K562 (cell line): ENCODE results near the gene BLCAP. TPM values are rescaled to one million over a fixed set of nuclear protein-coding genes. Genes with fewer than 3 reads are reported as not detected.

Experiments
- CSDE1 ChIP-seq, 2 experiments: fragments of 450-650 bp; IDR thresholded peaks; 2 replicates each; pipeline ENCODE4 v1.6.1; 2016; ENCODE audit warnings: mild to moderate bottlenecking in 1 of 2
- HMG20A ChIP-seq: fragments of 450-650 bp; formaldehyde crosslinking; conservative IDR thresholded peaks from 2 replicates; pipeline ENCODE4 v1.4.0; 2020; ENCODE audit warnings: mild to moderate bottlenecking, mixed read lengths
- ILF3 ChIP-seq: fragments of 450-650 bp; IDR thresholded peaks from 2 replicates; pipeline ENCODE4 v1.6.1; 2018; ENCODE audit warnings: antibody characterized with exemption, mild to moderate bottlenecking, moderate library complexity, borderline replicate concordance
- KLF6 ChIP-seq: fragments of 250-450 bp; sonication (Bioruptor Pico); IDR thresholded peaks from 2 replicates; pipeline ENCODE4 v1.4.0; 2020; ENCODE audit warnings: mild to moderate bottlenecking, moderate library complexity, borderline replicate concordance
- NEUROD1 ChIP-seq: fragments of 150-350 bp; IDR thresholded peaks from 2 replicates; pipeline ENCODE4 v1.6.1; 2014; ENCODE audit warnings: borderline replicate concordance, low read length, low read depth; ENCODE audit not compliant: partially characterized antibody
- SMAD1 ChIP-seq: fragments of 150-350 bp; IDR thresholded peaks from 2 replicates; pipeline ENCODE4 v1.6.1; 2014; ENCODE audit warnings: low read length, low read depth; ENCODE audit not compliant: partially characterized antibody
- STAT5B ChIP-seq: fragments of 250-450 bp; sonication (Bioruptor Pico); IDR thresholded peaks from 2 replicates; pipeline ENCODE4 v1.8.0; 2021; ENCODE audit warnings: mild to moderate bottlenecking, inconsistent platforms
- ZNF165 ChIP-seq: fragments of 250-450 bp; sonication (Bioruptor Pico); IDR thresholded peaks from 2 replicates; pipeline ENCODE4 v1.4.0; 2020; ENCODE audit warnings: borderline replicate concordance
- ZNF586 ChIP-seq: fragments of 450-650 bp; formaldehyde crosslinking; conservative IDR thresholded peaks from 2 replicates; pipeline ENCODE4 v1.4.0; 2020; ENCODE audit warnings: mild to moderate bottlenecking, moderate library complexity
- ZNF75A ChIP-seq: fragments of 450-650 bp; formaldehyde crosslinking; IDR thresholded peaks from 2 replicates; pipeline ENCODE4 v1.4.0; 2020; ENCODE audit warnings: mild to moderate bottlenecking
- polyA plus RNA-seq, 8 experiments: library from polyadenylated mRNA; depleted of rRNA in 4 of 8; stranded (reverse) in 5 of 8; unstranded in 3 of 8; fragments of >200 nt; fragmentation: Nextera tagmentation in 2 of 8; fragmentation: Illumina TruSeq in 1 of 8; extraction: Ambion mirVana in 2 of 8; extraction: Trizol in 1 of 8; gene quantifications; 2 replicates each; pipeline versions ENCODE4 v1.2.1 to v1.2.3, GENCODE V29; 2011 to 2014; ENCODE audit warnings: inconsistent platforms in 1 of 8, missing spikeins in 1 of 8
- total RNA-seq, 7 experiments: library from RNA; depleted of rRNA in 6 of 7; stranded (reverse); fragments of >200 nt in 6 of 7; fragmentation: Illumina TruSeq in 2 of 7; extraction: Trizol in 2 of 7; gene quantifications; 2 replicates each; pipeline versions ENCODE4 v1.2.1 to v1.2.3, GENCODE V29; 2011 to 2021; ENCODE audit warnings: low replicate concordance in 1 of 7
- TF ChIP-seq, protein P1 (sequence below): sonication (generic); formaldehyde crosslinking; IDR thresholded peaks from 2 replicates; pipeline ENCODE4 v1.8.1; 2023; ENCODE audit warnings: mild to moderate bottlenecking, missing genetic modification reagents
- TF ChIP-seq, protein P2 (sequence below): fragments of 450-650 bp; IDR thresholded peaks from 2 replicates; pipeline ENCODE4 v1.6.1; 2016; ENCODE audit warnings: low read depth, mild to moderate bottlenecking, moderate library complexity
- TF ChIP-seq, protein P3 (sequence below): fragments of 200-600 bp; sonication (generic); IDR thresholded peaks from one replicate; pipeline ENCODE4 v1.6.1; 2012; ENCODE audit warnings: mild to moderate bottlenecking, low read depth, low read length, inconsistent platforms

Gene BLCAP
- total and polyA plus RNA-seq, 9 of the 15 experiments (the other 6 are each of a cell fraction or from before 2014, with no cell fraction given) = 16.9 to 41.5 (median 27.6) TPM

DNA sequence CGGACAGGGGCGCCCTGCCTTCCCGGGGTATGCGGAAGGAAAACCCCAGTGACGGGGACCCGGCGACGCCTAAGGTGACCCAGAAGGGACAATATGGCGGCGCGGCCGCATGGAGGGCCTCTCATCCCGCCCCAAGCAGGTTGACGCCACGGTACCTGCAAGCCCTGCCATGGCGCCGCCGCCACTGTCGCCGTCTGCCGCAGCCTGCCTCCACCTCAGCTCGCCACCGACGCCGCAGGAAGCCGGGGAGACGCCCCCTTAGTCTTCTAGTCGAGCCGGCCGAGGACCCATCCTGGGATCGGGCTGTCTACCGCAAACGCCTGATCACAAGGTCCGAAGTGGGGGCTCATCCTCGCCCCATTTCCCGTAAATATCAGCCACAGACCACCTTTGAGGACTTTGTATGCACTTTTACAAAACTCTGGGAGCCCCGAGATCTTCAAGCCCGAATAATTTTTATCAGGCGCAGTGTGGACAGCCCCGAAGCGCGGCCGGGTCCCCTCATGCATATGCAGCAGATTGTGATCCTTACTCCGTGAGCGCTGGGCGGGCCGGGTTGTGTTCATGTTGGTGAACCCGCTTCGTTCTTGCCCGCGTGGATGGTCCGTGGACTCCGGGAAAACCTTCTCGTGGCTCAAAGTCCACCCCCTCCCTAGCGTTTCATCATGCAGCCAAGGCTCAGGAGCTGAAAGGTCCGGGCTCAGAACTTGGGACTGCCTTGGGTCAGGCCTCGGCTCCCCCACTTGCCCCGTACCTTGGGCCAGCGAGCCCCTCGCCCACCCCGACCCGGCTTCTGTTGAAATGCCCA, at the start of gene BLCAP (continued):
- TF ChIP-seq SMAD1 = no peak
- TF ChIP-seq ZNF75A (CRISPR knock-in tag) = no peak
- TF ChIP-seq NEUROD1 = no peak
- no peak for TF ChIP-seq HMG20A (CRISPR knock-in tag)
- TF ChIP-seq STAT5B (CRISPR knock-in tag) = no peak
- TF ChIP-seq, protein P1, sequence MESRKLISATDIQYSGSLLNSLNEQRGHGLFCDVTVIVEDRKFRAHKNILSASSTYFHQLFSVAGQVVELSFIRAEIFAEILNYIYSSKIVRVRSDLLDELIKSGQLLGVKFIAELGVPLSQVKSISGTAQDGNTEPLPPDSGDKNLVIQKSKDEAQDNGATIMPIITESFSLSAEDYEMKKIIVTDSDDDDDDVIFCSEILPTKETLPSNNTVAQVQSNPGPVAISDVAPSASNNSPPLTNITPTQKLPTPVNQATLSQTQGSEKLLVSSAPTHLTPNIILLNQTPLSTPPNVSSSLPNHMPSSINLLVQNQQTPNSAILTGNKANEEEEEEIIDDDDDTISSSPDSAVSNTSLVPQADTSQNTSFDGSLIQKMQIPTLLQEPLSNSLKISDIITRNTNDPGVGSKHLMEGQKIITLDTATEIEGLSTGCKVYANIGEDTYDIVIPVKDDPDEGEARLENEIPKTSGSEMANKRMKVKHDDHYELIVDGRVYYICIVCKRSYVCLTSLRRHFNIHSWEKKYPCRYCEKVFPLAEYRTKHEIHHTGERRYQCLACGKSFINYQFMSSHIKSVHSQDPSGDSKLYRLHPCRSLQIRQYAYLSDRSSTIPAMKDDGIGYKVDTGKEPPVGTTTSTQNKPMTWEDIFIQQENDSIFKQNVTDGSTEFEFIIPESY = no peak
- no peak for TF ChIP-seq ILF3
- no peak for TF ChIP-seq ZNF165 (CRISPR knock-in tag)
- TF ChIP-seq, protein P2, sequence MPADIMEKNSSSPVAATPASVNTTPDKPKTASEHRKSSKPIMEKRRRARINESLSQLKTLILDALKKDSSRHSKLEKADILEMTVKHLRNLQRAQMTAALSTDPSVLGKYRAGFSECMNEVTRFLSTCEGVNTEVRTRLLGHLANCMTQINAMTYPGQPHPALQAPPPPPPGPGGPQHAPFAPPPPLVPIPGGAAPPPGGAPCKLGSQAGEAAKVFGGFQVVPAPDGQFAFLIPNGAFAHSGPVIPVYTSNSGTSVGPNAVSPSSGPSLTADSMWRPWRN = no peak
- 0 out of 2 replicates have a peak, but pooled peaks have one; percentile 13 for TF ChIP-seq KLF6
- TF ChIP-seq CSDE1 (IDR thresholded peaks at IDR 0.05) = no peak
- no peak for TF ChIP-seq ZNF586 (CRISPR knock-in tag)
- TF ChIP-seq, protein P3, sequence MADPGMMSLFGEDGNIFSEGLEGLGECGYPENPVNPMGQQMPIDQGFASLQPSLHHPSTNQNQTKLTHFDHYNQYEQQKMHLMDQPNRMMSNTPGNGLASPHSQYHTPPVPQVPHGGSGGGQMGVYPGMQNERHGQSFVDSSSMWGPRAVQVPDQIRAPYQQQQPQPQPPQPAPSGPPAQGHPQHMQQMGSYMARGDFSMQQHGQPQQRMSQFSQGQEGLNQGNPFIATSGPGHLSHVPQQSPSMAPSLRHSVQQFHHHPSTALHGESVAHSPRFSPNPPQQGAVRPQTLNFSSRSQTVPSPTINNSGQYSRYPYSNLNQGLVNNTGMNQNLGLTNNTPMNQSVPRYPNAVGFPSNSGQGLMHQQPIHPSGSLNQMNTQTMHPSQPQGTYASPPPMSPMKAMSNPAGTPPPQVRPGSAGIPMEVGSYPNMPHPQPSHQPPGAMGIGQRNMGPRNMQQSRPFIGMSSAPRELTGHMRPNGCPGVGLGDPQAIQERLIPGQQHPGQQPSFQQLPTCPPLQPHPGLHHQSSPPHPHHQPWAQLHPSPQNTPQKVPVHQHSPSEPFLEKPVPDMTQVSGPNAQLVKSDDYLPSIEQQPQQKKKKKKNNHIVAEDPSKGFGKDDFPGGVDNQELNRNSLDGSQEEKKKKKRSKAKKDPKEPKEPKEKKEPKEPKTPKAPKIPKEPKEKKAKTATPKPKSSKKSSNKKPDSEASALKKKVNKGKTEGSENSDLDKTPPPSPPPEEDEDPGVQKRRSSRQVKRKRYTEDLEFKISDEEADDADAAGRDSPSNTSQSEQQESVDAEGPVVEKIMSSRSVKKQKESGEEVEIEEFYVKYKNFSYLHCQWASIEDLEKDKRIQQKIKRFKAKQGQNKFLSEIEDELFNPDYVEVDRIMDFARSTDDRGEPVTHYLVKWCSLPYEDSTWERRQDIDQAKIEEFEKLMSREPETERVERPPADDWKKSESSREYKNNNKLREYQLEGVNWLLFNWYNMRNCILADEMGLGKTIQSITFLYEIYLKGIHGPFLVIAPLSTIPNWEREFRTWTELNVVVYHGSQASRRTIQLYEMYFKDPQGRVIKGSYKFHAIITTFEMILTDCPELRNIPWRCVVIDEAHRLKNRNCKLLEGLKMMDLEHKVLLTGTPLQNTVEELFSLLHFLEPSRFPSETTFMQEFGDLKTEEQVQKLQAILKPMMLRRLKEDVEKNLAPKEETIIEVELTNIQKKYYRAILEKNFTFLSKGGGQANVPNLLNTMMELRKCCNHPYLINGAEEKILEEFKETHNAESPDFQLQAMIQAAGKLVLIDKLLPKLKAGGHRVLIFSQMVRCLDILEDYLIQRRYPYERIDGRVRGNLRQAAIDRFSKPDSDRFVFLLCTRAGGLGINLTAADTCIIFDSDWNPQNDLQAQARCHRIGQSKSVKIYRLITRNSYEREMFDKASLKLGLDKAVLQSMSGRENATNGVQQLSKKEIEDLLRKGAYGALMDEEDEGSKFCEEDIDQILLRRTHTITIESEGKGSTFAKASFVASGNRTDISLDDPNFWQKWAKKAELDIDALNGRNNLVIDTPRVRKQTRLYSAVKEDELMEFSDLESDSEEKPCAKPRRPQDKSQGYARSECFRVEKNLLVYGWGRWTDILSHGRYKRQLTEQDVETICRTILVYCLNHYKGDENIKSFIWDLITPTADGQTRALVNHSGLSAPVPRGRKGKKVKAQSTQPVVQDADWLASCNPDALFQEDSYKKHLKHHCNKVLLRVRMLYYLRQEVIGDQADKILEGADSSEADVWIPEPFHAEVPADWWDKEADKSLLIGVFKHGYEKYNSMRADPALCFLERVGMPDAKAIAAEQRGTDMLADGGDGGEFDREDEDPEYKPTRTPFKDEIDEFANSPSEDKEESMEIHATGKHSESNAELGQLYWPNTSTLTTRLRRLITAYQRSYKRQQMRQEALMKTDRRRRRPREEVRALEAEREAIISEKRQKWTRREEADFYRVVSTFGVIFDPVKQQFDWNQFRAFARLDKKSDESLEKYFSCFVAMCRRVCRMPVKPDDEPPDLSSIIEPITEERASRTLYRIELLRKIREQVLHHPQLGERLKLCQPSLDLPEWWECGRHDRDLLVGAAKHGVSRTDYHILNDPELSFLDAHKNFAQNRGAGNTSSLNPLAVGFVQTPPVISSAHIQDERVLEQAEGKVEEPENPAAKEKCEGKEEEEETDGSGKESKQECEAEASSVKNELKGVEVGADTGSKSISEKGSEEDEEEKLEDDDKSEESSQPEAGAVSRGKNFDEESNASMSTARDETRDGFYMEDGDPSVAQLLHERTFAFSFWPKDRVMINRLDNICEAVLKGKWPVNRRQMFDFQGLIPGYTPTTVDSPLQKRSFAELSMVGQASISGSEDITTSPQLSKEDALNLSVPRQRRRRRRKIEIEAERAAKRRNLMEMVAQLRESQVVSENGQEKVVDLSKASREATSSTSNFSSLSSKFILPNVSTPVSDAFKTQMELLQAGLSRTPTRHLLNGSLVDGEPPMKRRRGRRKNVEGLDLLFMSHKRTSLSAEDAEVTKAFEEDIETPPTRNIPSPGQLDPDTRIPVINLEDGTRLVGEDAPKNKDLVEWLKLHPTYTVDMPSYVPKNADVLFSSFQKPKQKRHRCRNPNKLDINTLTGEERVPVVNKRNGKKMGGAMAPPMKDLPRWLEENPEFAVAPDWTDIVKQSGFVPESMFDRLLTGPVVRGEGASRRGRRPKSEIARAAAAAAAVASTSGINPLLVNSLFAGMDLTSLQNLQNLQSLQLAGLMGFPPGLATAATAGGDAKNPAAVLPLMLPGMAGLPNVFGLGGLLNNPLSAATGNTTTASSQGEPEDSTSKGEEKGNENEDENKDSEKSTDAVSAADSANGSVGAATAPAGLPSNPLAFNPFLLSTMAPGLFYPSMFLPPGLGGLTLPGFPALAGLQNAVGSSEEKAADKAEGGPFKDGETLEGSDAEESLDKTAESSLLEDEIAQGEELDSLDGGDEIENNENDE = no peak
